Breast epithelium (tissue), 3 donors: ENCODE data around the gene JPH4.

Experiments
- POLR2A ChIP-seq: fragments of 450-650 bp; IDR thresholded peaks from one replicate; pipeline ENCODE4 v1.6.1; 2016; ENCODE audit warnings: antibody characterized with exemption, mild to moderate bottlenecking, moderate library complexity
- POLR2AphosphoS5 ChIP-seq, 3 donors: sonication (generic); formaldehyde crosslinking; IDR thresholded peaks; one replicate each; pipeline ENCODE4 v1.6.1; 2017; ENCODE audit warnings: antibody characterized with exemption in 3 of 3
- TF ChIP-seq, protein P1 (sequence below), 3 donors: fragments of 450-650 bp; IDR thresholded peaks; one replicate each; pipeline ENCODE4 v1.5.1; 2016 to 2017; ENCODE audit warnings: antibody characterized with exemption in 3 of 3, mild to moderate bottlenecking in 3 of 3, moderate library complexity in 3 of 3

- TF ChIP-seq POLR2A = no peak
- TF ChIP-seq, protein P1, sequence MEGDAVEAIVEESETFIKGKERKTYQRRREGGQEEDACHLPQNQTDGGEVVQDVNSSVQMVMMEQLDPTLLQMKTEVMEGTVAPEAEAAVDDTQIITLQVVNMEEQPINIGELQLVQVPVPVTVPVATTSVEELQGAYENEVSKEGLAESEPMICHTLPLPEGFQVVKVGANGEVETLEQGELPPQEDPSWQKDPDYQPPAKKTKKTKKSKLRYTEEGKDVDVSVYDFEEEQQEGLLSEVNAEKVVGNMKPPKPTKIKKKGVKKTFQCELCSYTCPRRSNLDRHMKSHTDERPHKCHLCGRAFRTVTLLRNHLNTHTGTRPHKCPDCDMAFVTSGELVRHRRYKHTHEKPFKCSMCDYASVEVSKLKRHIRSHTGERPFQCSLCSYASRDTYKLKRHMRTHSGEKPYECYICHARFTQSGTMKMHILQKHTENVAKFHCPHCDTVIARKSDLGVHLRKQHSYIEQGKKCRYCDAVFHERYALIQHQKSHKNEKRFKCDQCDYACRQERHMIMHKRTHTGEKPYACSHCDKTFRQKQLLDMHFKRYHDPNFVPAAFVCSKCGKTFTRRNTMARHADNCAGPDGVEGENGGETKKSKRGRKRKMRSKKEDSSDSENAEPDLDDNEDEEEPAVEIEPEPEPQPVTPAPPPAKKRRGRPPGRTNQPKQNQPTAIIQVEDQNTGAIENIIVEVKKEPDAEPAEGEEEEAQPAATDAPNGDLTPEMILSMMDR (IDR thresholded peaks at IDR 0.05) = no peak
- no peak for TF ChIP-seq POLR2AphosphoS5 (IDR thresholded peaks at IDR 0.05)
These were observed 48.4 kb upstream of the JPH4 start for GRCh38 chr14:23626946-23627345.
